Measurements from ENCODE around the gene WDR76. TPM values are rescaled to one million over a fixed set of nuclear protein-coding genes. Genes with fewer than 3 reads are reported as not detected.

The WDR76 gene
- 12.0 to 14.7 TPM (median 12.7 TPM) in 5 replicates for total RNA-seq (2022; extraction: Qiagen RNA extraction)

DNA sequence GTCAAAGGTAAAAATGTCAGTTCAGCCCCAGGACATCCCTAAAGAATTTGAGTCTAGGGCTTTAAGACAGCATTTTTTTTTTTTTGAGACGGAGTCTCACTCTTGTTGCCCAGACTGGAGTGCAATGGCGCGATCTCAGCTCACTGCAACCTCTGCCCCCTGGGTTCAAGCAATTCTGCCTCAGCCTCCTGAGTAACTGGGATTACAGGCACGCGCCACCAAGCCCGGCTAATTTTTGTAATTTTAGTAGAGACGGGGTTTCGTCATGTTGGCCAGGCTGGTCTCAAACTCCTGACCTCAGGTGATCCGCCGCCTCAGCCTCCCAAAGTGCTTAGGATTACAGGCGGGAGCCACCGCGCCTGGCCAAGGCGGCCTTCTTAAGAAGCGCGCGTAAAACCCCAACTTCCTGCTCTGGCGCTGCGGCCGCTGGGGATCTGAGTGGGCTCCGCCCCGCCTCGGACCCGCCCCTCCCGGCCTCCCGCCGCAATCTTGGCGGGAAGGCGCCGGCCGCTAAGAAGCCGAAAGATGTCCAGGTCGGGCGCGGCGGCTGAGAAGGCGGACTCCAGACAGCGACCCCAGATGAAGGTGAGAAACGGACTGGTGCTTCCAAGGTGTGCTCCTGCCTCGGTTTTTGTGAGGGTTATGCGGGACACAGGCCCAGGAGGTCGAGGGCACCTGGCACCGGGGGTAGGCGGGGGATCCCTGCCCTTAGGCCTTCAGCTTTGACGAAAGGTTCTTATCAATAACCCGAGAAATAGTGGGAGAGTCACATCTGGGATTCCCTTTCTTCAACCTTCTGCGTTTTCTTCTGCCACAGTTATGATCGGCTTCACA is at the start of gene WDR76:
TSS of gene WDR76 (plus strand) at position 495 of the 834 bp plus-strand sequence. CDS start at position 526, 31 bp downstream.

DNA sequence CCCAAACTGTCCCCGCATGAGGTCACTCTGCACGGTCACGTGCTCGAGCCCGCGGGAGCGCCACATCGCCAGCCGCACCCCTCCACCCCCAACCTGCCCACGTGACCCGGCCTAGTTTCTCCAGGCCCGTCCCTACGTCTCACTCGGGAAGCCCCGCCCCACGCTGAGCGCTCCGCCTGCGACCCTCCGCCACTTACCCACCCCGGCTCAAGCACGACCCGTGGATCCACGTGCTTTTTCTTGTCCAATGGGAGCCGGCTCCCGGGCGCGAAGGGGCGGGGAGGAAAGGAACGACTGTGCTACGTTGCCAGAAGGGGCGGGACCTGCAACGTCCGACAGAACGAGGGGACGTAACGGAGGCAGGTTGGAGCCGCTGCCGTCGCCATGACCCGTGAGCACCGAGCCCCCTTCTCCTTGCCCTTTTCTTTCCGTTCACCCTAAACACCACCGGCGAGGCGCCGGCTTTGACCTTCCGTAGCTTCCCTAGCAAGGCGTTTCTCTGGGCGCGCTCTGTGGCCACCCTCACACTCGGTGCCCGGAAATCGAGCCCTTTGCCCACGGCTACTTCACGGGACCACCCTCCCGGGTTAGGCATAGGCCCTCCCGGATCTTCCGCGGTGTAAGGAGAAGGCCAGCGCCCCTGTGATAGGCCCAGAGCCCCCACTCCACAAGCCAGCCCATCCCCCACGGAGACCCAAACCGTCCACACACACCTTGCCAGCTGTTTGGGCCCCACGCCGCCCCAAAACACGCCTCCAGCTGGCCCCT is 34.6 kb upstream of the WDR76 start, which contains the start of gene SERF2:
TSS of gene SERF2 (plus strand) at position 328 of the 768 bp plus-strand sequence. CDS start at position 385, 57 bp downstream.

DNA sequence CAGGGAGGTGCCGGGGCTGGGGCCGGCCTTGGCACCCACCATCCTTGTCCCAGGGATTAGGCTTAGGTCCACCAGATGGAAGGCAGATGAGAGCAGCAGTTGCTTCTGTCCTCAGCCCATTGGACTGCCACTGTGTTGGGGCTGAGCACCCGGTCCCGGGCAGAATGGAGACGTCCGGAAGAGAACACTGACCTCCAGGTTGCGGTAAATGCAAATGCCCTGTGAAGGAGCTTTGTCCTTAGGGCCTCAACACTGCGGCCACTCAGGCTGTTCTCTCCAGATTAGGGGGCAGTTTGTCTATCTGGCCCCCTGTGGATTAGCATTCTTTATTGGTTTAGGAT is 26.9 kb upstream of the WDR76 start, which contains the start of gene SERINC4:
TSS of gene SERINC4 (minus strand) at position 276 of the 341 bp plus-strand sequence. CDS start at position 42, 234 bp downstream.

DNA sequence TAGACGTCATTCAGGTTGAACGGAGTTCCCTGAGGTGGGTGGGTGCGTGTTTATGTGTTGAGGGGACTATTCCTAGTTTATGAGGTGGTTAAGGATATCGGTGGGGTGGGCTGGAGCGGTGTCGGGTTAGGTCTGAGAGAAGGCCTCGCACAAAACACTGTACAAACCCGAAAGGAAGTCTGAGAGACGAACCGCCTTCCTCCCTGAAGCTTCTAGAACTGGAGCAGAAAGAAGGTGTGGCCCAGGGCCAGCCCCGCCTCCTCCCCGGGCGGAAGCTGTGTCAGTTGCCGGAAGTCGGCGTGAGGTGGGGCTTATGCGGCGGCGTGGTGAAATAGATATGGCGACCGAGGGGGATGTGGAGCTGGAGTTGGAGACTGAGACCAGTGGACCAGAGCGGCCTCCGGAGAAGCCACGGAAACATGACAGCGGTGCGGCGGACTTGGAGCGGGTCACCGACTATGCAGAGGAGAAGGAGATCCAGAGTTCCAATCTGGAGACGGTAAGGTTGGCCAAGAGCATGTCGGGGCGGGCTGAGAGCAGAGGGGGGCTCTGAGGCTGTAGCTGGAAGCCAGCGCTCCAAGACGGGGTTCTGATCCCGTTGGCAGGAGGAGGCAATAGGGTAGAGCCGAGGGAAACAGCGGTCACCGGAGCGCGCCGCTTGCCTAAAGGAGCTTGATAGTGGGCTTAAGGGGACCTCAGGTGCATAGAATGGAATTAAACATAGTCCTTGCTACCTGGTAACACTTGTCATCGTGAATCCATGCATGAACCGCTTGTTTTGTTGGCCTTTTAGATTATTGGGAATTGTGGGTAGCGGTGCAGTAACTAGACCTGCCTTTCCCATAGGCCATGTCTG is 26.3 kb upstream of the WDR76 start, which contains the start of gene HYPK:
TSS of gene HYPK (plus strand) at position 314 of the 856 bp plus-strand sequence. CDS start at position 338, 24 bp downstream.

DNA sequence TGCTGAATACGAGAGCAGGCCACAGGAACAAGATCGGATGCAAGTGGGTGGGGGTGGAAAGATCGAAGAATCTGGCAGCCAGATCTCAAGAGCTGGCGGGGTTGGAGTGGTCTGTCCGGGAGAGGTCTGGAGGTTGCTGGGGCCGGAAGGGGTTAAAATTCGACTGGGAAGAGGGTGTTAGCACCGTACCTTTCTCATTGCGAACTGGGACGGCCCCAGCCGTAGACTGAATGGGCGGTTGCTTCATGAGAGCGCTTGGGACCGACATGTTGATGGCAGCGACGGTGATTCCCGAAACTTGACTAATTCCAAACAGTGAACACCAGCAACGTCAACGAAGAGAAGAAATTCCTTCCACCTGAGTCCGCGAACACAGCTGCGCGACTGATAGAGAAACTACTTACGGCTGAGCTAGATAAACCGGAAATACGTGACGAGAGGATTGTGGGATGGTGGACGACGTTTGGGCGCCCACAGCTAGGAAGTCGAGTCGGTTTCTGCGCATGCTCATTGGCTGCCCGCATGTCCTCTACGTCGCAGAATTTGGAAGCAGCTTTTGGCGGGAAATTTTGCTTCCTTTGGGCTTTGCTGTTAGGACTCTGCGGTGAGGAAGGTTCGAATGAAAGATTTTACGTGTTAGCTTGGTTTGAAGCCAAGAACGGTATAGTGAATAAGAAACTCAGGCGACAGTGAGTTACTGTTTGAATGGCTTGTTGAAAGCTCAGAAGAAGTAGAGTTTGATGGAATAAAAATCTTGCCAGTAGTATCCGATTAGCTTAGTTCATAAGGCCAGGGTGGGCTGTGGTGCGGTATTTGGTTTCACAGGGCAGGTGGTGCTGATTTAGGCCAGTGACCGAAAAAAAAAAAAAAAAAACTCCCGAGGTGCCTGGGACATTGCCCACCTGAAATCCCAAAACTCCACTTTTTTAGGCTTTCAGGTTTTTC is 2.2 kb upstream of the WDR76 start, which contains the start of gene MFAP1:
TSS of gene MFAP1 (minus strand) at position 389 of the 945 bp plus-strand sequence. CDS start at position 268, 121 bp downstream.

Other genes starting within 250 kb of the WDR76 start
- 4.7 to 7.8 TPM (median 5.4 TPM) in 5 replicates for gene PPIP5K1, start 236.8 kb upstream of the WDR76 start, total RNA-seq (2022; extraction: Qiagen RNA extraction)
- gene CKMT1B, start 233.0 kb upstream of the WDR76 start, total RNA-seq (2022; extraction: Qiagen RNA extraction), result 2.4 to 5.3 TPM (median 3.9 TPM) in 5 replicates
- gene STRC, start 208.2 kb upstream of the WDR76 start, total RNA-seq (2022; extraction: Qiagen RNA extraction), result 0.04 to 0.15 TPM (median 0.08 TPM) in 5 replicates
- gene CATSPER2, start 178.2 kb upstream of the WDR76 start, total RNA-seq (2022; extraction: Qiagen RNA extraction), result 0.17 to 1.8 TPM (median 0.86 TPM) in 5 replicates
- gene CKMT1A, start 133.1 kb upstream of the WDR76 start, total RNA-seq (2022; extraction: Qiagen RNA extraction), result 2.4 to 3.3 TPM (median 2.8 TPM) in 5 replicates
- 299 to 388 TPM (median 334 TPM) in 5 replicates for gene PDIA3, start 80.6 kb upstream of the WDR76 start, total RNA-seq (2022; extraction: Qiagen RNA extraction)
- 0.95 to 2.0 TPM (median 1.4 TPM) in 5 replicates for gene ELL3, start 50.0 kb upstream of the WDR76 start, total RNA-seq (2022; extraction: Qiagen RNA extraction)
- 499 to 671 TPM (median 600 TPM) in 5 replicates for gene SERF2, start 34.7 kb upstream of the WDR76 start, total RNA-seq (2022; extraction: Qiagen RNA extraction)
- gene SERINC4, start 26.8 kb upstream of the WDR76 start, total RNA-seq (2022; extraction: Qiagen RNA extraction), result 0.06 to 0.15 TPM (median 0.09 TPM) in 5 replicates
- 4.1 to 8.8 TPM (median 5.6 TPM) in 5 replicates for gene HYPK, start 26.4 kb upstream of the WDR76 start, total RNA-seq (2022; extraction: Qiagen RNA extraction)
- gene MFAP1, start 2.3 kb upstream of the WDR76 start, total RNA-seq (2022; extraction: Qiagen RNA extraction), result 25.8 to 27.6 TPM (median 26.3 TPM) in 5 replicates